GM18861 (cell line): ENCODE results near the gene DLGAP1.
"Not testable (repeated sequence)": the region's sequence is repeated elsewhere in the genome, so short reads cannot be mapped to it uniquely, and the experiment has no call there.

Source experiments
- ATAC-seq: cut with Tn5 transposase; IDR thresholded peaks from one replicate; pipeline ENCODE4 v1.9.1; 2021; ENCODE audit not compliant: unreplicated experiment

Gene DLGAP1

GRCh38 chr18:3597409-3598357 lies 857.4 kb downstream of the DLGAP1 start:
- ATAC-seq, result no peak

GRCh38 chr18:3596637-3597384 lies 858.3 kb downstream of the DLGAP1 start:
- ATAC-seq, result peak; percentile 22

- no peak for ATAC-seq
Measured at GRCh38 chr18:3596324-3596636, 858.8 kb downstream of the DLGAP1 start.

- peak; percentile 40 for ATAC-seq
Measured at GRCh38 chr18:3595369-3596273, 859.5 kb downstream of the DLGAP1 start.

GRCh38 chr18:3594760-3595368 lies 860.2 kb downstream of the DLGAP1 start:
- no peak for ATAC-seq

GRCh38 chr18:3593904-3594759 lies 861.0 kb downstream of the DLGAP1 start:
- peak; percentile 55 for ATAC-seq

GRCh38 chr18:3593381-3593903 lies 861.7 kb downstream of the DLGAP1 start:
- ATAC-seq, result peak; percentile 0

GRCh38 chr18:3592864-3593263 lies 862.2 kb downstream of the DLGAP1 start:
- ATAC-seq, result no peak

GRCh38 chr18:3590096-3590630 lies 864.9 kb downstream of the DLGAP1 start:
- ATAC-seq, result no peak

- peak; percentile 1 for ATAC-seq
Measured at GRCh38 chr18:3585656-3586509, 869.2 kb downstream of the DLGAP1 start.

GRCh38 chr18:3584897-3585460 lies 870.1 kb downstream of the DLGAP1 start:
- no peak for ATAC-seq

- no peak for ATAC-seq
Measured at GRCh38 chr18:3584266-3584861, 870.7 kb downstream of the DLGAP1 start.

- no peak for ATAC-seq
Measured at GRCh38 chr18:3583873-3584247, 871.2 kb downstream of the DLGAP1 start.

- not testable (repeated sequence) for ATAC-seq
Measured at GRCh38 chr18:3583106-3583872, 871.8 kb downstream of the DLGAP1 start.

GRCh38 chr18:3581890-3582289 lies 873.2 kb downstream of the DLGAP1 start:
- ATAC-seq, result no peak

- ATAC-seq, result not testable (repeated sequence)
Measured at GRCh38 chr18:3580523-3581025, 874.5 kb downstream of the DLGAP1 start.

GRCh38 chr18:3579701-3580100 lies 875.4 kb downstream of the DLGAP1 start:
- ATAC-seq, result no peak
